C4-2B (cell line): ENCODE results near the gene ACTL6B.

Experiments
- H3K27ac ChIP-seq: fragments of 450-650 bp; 2 replicates; pipeline ENCODE4 v1.5.1; 2017
- CTCF ChIP-seq: fragments of 450-650 bp; conservative IDR thresholded peaks from 2 replicates; pipeline ENCODE4 v1.5.1; 2017; ENCODE audit warnings: mild to moderate bottlenecking
- ZFX ChIP-seq: fragments of 450-650 bp; IDR thresholded peaks from 2 replicates; pipeline ENCODE4 v1.6.1; 2017

ACTL6B gene

GRCh38 chr7:100626530-100627237, 29.6 kb downstream of the ACTL6B start:
- no peak for TF ChIP-seq ZFX
- TF ChIP-seq CTCF, result no peak
- peak overlapping the region; percentile 91 for H3K27ac ChIP-seq

- H3K27ac ChIP-seq, result no peak overlapping the region
- TF ChIP-seq ZFX (no peak), CTCF (no peak)
Observed at GRCh38 chr7:100626055-100626454, 30.2 kb downstream of the ACTL6B start.

- TF ChIP-seq ZFX (no peak), CTCF (no peak)
- no peak overlapping the region for H3K27ac ChIP-seq
Observed at GRCh38 chr7:100623951-100624824, 32.1 kb downstream of the ACTL6B start.

GRCh38 chr7:100621554-100621953, 34.7 kb downstream of the ACTL6B start:
- H3K27ac ChIP-seq, result no peak overlapping the region
- TF ChIP-seq CTCF (no peak), ZFX (no peak)

GRCh38 chr7:100620804-100621203, 35.4 kb downstream of the ACTL6B start:
- TF ChIP-seq ZFX (no peak), CTCF (no peak)
- no peak overlapping the region for H3K27ac ChIP-seq

GRCh38 chr7:100620239-100620638, 36.0 kb downstream of the ACTL6B start:
- no peak for TF ChIP-seq CTCF
- TF ChIP-seq ZFX, result no peak
- H3K27ac ChIP-seq, result no peak overlapping the region

GRCh38 chr7:100614308-100614861, 41.9 kb downstream of the ACTL6B start:
- TF ChIP-seq CTCF (no peak), ZFX (no peak)
- H3K27ac ChIP-seq, result no peak overlapping the region
